Caco-2 (cell line): ENCODE results near the gene CBARP. TPM values are rescaled to one million over a fixed set of nuclear protein-coding genes. Genes with fewer than 3 reads are reported as not detected.
"Not testable (repeated sequence)": the region's sequence is repeated elsewhere in the genome, so short reads cannot be mapped to it uniquely, and the experiment has no call there.

Experiments
- BruUV-seq: library from RNA; stranded (reverse); fragments of 400-500 nt; replicated peaks from 2 replicates; lab custom pipeline; 2021; lab: Mats Ljungman, UMichigan
- CTCF ChIA-PET: fragments of 300-600 bp; sonication (Branson Sonifier 250); formaldehyde crosslinking; loops from one replicate; lab custom pipeline; 2022; ENCODE audit warnings: antibody characterized with exemption; lab: Charles Lee
- POLR2A ChIA-PET: fragments of 300-600 bp; sonication (Branson Sonifier 250); formaldehyde crosslinking; loops from one replicate; lab custom pipeline; 2022; ENCODE audit warnings: antibody characterized with exemption; lab: Charles Lee
- DNase-seq, 2 experiments: peaks; one replicate each; pipeline versions ENCODE4 v3.0.0 to v3.0.0-alpha.2; 2020 to 2022
- H3K27me3 ChIP-seq: replicated peaks from 2 replicates; pipeline ENCODE4 v1.6.0; 2011; ENCODE audit warnings: low read length; ENCODE audit not compliant: control insufficient read depth, insufficient read depth
- H3K36me3 ChIP-seq: 2 replicates; pipeline ENCODE4 v1.5.1; 2011; ENCODE audit warnings: low read length; ENCODE audit not compliant: control insufficient read depth, insufficient read depth
- H3K4me1 ChIP-seq: fragments of 250-450 bp; sonication (Bioruptor Pico); 2 replicates; pipeline ENCODE4 v1.5.1; 2020; ENCODE audit warnings: mild to moderate bottlenecking
- H3K4me3 ChIP-seq: 2 replicates; pipeline ENCODE4 v1.5.1; 2011; ENCODE audit warnings: low read depth, mild to moderate bottlenecking, control low read depth, low read length
- H3K9me3 ChIP-seq: fragments of 250-450 bp; sonication (Bioruptor Pico); 2 replicates; pipeline ENCODE4 v1.5.1; 2020; ENCODE audit warnings: mild to moderate bottlenecking, moderate library complexity
- H3K27ac Mint-ChIP-seq: one replicate; pipeline ENCODE4 v1.8.0; 2022; ENCODE audit warnings: mixed read lengths; ENCODE audit not compliant: unreplicated experiment
- H3K27me3 Mint-ChIP-seq: one replicate; pipeline ENCODE4 v1.8.0; 2022; ENCODE audit warnings: mixed read lengths; ENCODE audit not compliant: insufficient read depth, unreplicated experiment
- H3K36me3 Mint-ChIP-seq: one replicate; pipeline ENCODE4 v1.8.0; 2022; ENCODE audit warnings: mild to moderate bottlenecking, mixed read lengths; ENCODE audit not compliant: insufficient read depth, unreplicated experiment
- H3K4me1 Mint-ChIP-seq: one replicate; pipeline ENCODE4 v1.8.0; 2022; ENCODE audit warnings: low read depth, mixed read lengths; ENCODE audit not compliant: unreplicated experiment
- H3K4me3 Mint-ChIP-seq: one replicate; pipeline ENCODE4 v1.8.0; 2022; ENCODE audit warnings: mild to moderate bottlenecking, moderate library complexity, mixed read lengths; ENCODE audit not compliant: unreplicated experiment
- H3K9me3 Mint-ChIP-seq: one replicate; pipeline ENCODE4 v1.8.0; 2022; ENCODE audit warnings: mixed read lengths; ENCODE audit not compliant: unreplicated experiment
- CTCF ChIP-seq, 2 experiments: fragments of 200-600 bp in 1 of 2; IDR thresholded peaks; 1 replicate in 1 of 2; 2 replicates in 1 of 2; pipeline versions ENCODE4 v1.5.1 to v1.8.0; 2011 to 2022; ENCODE audit warnings: antibody characterized with exemption in 1 of 2, control low read depth in 1 of 2, inconsistent platforms in 1 of 2, low read depth in 1 of 2, low read length in 1 of 2, mild to moderate bottlenecking in 1 of 2, moderate library complexity in 1 of 2; ENCODE audit not compliant: insufficient read depth in 1 of 2, severe bottlenecking in 1 of 2, unreplicated experiment in 1 of 2
- intact Hi-C: fragments of 100-400 bp; cut with micrococcal nuclease; formaldehyde crosslinking; loops from one replicate; pipeline ENCODE4 v1.10.0; 2022; ENCODE audit not compliant: unreplicated experiment
- total RNA-seq: library from RNA; stranded (reverse); gene quantifications from 2 replicates; pipeline ENCODE4 v1.2.3, GENCODE V29; 2022

Gene CBARP
- total RNA-seq, 1 experiment from 2014 or later = 7.3 TPM

DNA sequence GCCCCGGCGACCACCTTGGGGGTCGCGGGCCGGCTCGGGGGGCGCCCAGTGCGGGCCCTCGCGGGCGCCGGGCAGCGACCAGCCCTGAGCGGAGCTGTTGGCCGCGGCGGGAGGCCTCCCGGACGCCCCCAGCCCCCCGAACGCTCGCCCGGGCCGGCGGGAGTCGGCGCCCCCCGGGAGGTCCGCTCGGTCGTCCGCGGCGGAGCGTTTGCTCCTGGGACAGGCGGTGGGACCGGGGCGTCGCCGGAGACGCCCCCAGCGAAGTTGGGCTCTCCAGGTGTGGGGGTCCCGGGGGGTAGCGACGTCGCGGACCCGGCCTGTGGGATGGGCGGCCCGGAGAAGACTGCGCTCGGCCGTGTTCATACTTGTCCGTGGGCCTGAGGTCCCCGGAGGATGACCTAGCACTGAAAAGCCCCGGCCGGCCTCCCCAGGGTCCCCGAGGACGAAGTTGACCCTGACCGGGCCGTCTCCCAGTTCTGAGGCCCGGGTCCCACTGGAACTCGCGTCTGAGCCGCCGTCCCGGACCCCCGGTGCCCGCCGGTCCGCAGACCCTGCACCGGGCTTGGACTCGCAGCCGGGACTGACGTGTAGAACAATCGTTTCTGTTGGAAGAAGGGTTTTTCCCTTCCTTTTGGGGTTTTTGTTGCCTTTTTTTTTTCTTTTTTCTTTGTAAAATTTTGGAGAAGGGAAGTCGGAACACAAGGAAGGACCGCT, 31.5 kb downstream of the CBARP start:
- BruUV-seq = no TSS peak

DNA sequence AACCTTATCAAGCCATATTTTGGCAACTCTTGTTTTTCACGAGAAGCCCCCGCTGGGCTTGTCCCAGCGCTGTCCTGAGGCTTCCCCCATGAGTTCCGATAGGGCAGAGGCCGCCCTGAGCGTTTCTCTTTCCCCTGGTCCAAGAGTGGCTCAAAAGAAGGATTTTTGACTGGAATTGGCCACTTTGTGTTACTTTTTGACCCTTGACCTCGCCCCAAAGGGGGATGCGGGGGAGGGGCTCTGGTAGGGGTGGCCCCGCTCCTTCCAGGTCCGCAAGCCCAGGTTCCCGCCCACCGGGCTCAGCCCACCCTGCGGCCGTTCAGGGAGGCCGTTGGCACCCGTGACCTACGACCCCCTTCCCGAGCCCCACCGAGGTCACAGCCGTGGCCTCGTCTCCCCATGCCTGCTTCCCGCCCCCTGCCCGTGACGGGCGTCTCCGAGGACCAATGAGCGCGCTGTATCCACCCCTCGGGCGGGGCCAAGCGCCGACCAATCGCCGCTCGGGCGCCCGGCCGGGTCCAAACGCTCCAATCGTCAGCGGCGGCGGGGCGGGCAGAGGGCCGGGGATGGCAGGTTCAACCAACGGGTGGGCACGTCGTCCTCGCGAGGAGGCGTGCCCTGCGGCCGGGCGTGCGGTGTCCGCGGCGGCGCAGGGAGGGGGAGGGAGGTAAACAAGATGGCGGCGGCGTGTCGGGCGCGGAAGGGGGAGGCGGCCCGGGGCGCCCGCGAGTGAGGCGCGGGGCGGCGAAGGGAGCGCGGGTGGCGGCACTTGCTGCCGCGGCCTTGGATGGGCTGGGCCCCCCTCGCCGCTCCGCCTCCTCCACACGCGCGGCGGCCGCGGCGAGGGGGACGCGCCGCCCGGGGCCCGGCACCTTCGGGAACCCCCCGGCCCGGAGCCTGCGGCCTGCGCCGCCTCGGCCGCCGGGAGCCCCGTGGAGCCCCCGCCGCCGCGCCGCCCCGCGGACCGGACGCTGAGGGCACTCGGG, 32.4 kb downstream of the CBARP start, which contains the start of gene STK11:
Gene STK11 (plus strand): TSS at position 665 of the 986 bp plus-strand sequence. CDS start 1,136 bp downstream, outside the sequence.
- CTCF ChIA-PET = no interaction called here
- no peak for TF ChIP-seq CTCF (IDR thresholded peaks at IDR 0.05; ENCODE audit: insufficient read depth in 1 of 2, low read depth in 1 of 2, low read length in 1 of 2, severe bottlenecking in 1 of 2, unreplicated experiment in 1 of 2)
- intact Hi-C loops = no loop called here
- Histone ChIP-seq H3K9me3 (no peaks in the 10 kb centered on the region), H3K36me3 (peaks cover 3% of the 10 kb centered on the region; the same call in 1 of the 2 replicates), H3K4me3 (peak within 1 kb of the TSS; percentile 71), H3K4me1 (peaks cover 18% of the 10 kb centered on the region), H3K27me3 (no peaks in the 10 kb centered on the region)
- peaks cover 7% of the 10 kb centered on the region for H3K36me3 Mint-ChIP-seq
- peaks cover 10% of the 10 kb centered on the region for H3K4me1 Mint-ChIP-seq
- BruUV-seq = TSS peak; percentile 44
- POLR2A ChIA-PET = no interaction called here
- peak within 1 kb of the TSS; percentile 77 for H3K27ac Mint-ChIP-seq
- no peaks in the 10 kb centered on the region for H3K27me3 Mint-ChIP-seq
- H3K9me3 Mint-ChIP-seq = no peaks in the 10 kb centered on the region
- peak; percentile 98 to 99 for DNase-seq
- H3K4me3 Mint-ChIP-seq = peak within 1 kb of the TSS; percentile 88

More for the DNA sequence above, 31.5 kb downstream of the CBARP start:
- ChIA-PET CTCF (no interaction called here), POLR2A (no interaction called here)
- no peak for DNase-seq
- Histone ChIP-seq H3K27me3 (no peaks in the 10 kb centered on the region), H3K36me3 (peaks cover 3% of the 10 kb centered on the region; the same call in 1 of the 2 replicates), H3K4me3 (peak overlapping the region; percentile 71), H3K4me1 (peaks cover 18% of the 10 kb centered on the region), H3K9me3 (no peaks in the 10 kb centered on the region)
- H3K9me3 Mint-ChIP-seq = no peaks in the 10 kb centered on the region
- no peaks in the 10 kb centered on the region for H3K27me3 Mint-ChIP-seq
- H3K27ac Mint-ChIP-seq = peak overlapping the region; percentile 77
- H3K4me3 Mint-ChIP-seq = peak overlapping the region; percentile 88
- H3K4me1 Mint-ChIP-seq = peaks cover 10% of the 10 kb centered on the region
- TF ChIP-seq CTCF (IDR thresholded peaks at IDR 0.05; ENCODE audit: insufficient read depth in 1 of 2, low read depth in 1 of 2, low read length in 1 of 2, severe bottlenecking in 1 of 2, unreplicated experiment in 1 of 2) = no peak
- peaks cover 7% of the 10 kb centered on the region for H3K36me3 Mint-ChIP-seq
- intact Hi-C loops = no loop called here

GRCh38 chr19:1200614-1201013, 37.2 kb downstream of the CBARP start:
- H3K4me3 ChIP-seq, H3K4me3 Mint-ChIP-seq, intact Hi-C loops, DNase-seq, H3K36me3 ChIP-seq, H3K27me3 ChIP-seq, H3K9me3 Mint-ChIP-seq, H3K36me3 Mint-ChIP-seq, POLR2A ChIA-PET, H3K9me3 ChIP-seq, H3K27ac Mint-ChIP-seq, H3K4me1 ChIP-seq, H3K27me3 Mint-ChIP-seq, BruUV-seq: not testable (repeated sequence)
- peaks cover 10% of the 10 kb centered on the region for H3K4me1 Mint-ChIP-seq
- CTCF ChIA-PET = interaction anchor here (0.6 kb wide), 1 partner anchor 11 kb away, joined by 3 read pairs; no protein-coding TSS in a partner anchor
